Nephron (organoid): ENCODE data around the gene SMAD4.

Experiments used
- H3K27ac Mint-ChIP-seq, 3 experiments: 2 replicates each; pipeline ENCODE4 v1.8.0; 2020; ENCODE audit warnings: mixed read lengths in 3 of 3, mild to moderate bottlenecking in 2 of 3, moderate library complexity in 1 of 3
- H3K27me3 Mint-ChIP-seq: 2 replicates; pipeline ENCODE4 v1.8.0; 2021; ENCODE audit warnings: low read depth, mild to moderate bottlenecking, moderate library complexity, mixed read lengths
- H3K36me3 Mint-ChIP-seq: 2 replicates; pipeline ENCODE4 v1.8.0; 2020; ENCODE audit warnings: low read depth, mixed read lengths
- H3K4me1 Mint-ChIP-seq: 2 replicates; pipeline ENCODE4 v1.8.0; 2020; ENCODE audit warnings: mixed read lengths
- H3K4me3 Mint-ChIP-seq, 3 experiments: 2 replicates each; pipeline ENCODE4 v1.8.0; 2020; ENCODE audit warnings: mild to moderate bottlenecking in 3 of 3, mixed read lengths in 3 of 3, moderate library complexity in 2 of 3
- H3K9me3 Mint-ChIP-seq: 2 replicates; pipeline ENCODE4 v1.8.0; 2020; ENCODE audit warnings: mixed read lengths
- CTCF ChIP-seq, 3 experiments: fragments of 200-600 bp; sonication (generic); IDR thresholded peaks; one replicate each; pipeline ENCODE4 v1.5.0; 2021; ENCODE audit warnings: antibody characterized with exemption in 3 of 3; ENCODE audit not compliant: unreplicated experiment in 3 of 3

Gene SMAD4

GRCh38 chr18:51077217-51077616, 47.2 kb downstream of the SMAD4 start:
- no peak overlapping the region for H3K27ac Mint-ChIP-seq
- TF ChIP-seq CTCF (IDR thresholded peaks at IDR 0.05; ENCODE audit: unreplicated experiment in 3 of 3) = no peak
- H3K36me3 Mint-ChIP-seq = peaks cover 77% of the 10 kb centered on the region
- no peak overlapping the region for H3K4me3 Mint-ChIP-seq
- no peaks in the 10 kb centered on the region for H3K9me3 Mint-ChIP-seq
- no peaks in the 10 kb centered on the region for H3K27me3 Mint-ChIP-seq
- H3K4me1 Mint-ChIP-seq = peaks cover 10% of the 10 kb centered on the region

GRCh38 chr18:51078026-51078425, 48.0 kb downstream of the SMAD4 start:
- Mint-ChIP-seq H3K4me3 (no peak overlapping the region), H3K27me3 (no peaks in the 10 kb centered on the region), H3K27ac (no peak overlapping the region), H3K4me1 (peaks cover 10% of the 10 kb centered on the region), H3K36me3 (peaks cover 76% of the 10 kb centered on the region), H3K9me3 (no peaks in the 10 kb centered on the region)
- no peak for TF ChIP-seq CTCF (IDR thresholded peaks at IDR 0.05; ENCODE audit: unreplicated experiment in 3 of 3)

- Mint-ChIP-seq H3K4me3 (no peak overlapping the region), H3K27me3 (no peaks in the 10 kb centered on the region), H3K27ac (peak overlapping the region in 1 of 3 experiments; percentile 64), H3K9me3 (peaks cover 14% of the 10 kb centered on the region), H3K4me1 (no peaks in the 10 kb centered on the region), H3K36me3 (peaks cover 91% of the 10 kb centered on the region)
- no peak for TF ChIP-seq CTCF (IDR thresholded peaks at IDR 0.05; ENCODE audit: unreplicated experiment in 3 of 3)
These were observed 52.7 kb downstream of the SMAD4 start for GRCh38 chr18:51082571-51083267.

GRCh38 chr18:51083398-51083797, 53.4 kb downstream of the SMAD4 start:
- TF ChIP-seq CTCF (IDR thresholded peaks at IDR 0.05; ENCODE audit: unreplicated experiment in 3 of 3) = no peak
- H3K27ac Mint-ChIP-seq = peak overlapping the region in 1 of 3 experiments; percentile 64
- H3K9me3 Mint-ChIP-seq = peaks cover 21% of the 10 kb centered on the region
- H3K4me3 Mint-ChIP-seq = no peak overlapping the region
- H3K4me1 Mint-ChIP-seq = no peaks in the 10 kb centered on the region
- no peaks in the 10 kb centered on the region for H3K27me3 Mint-ChIP-seq
- peaks cover 92% of the 10 kb centered on the region for H3K36me3 Mint-ChIP-seq

- peaks cover 33% of the 10 kb centered on the region for H3K9me3 Mint-ChIP-seq
These were observed 58.4 kb downstream of the SMAD4 start for GRCh38 chr18:51088410-51088809.

More at GRCh38 chr18:51088410-51088809, 58.4 kb downstream of the SMAD4 start:
- TF ChIP-seq CTCF (IDR thresholded peaks at IDR 0.05; ENCODE audit: unreplicated experiment in 3 of 3) = no peak
- peaks cover 73% of the 10 kb centered on the region for H3K36me3 Mint-ChIP-seq
- H3K27me3 Mint-ChIP-seq = no peaks in the 10 kb centered on the region
- H3K4me3 Mint-ChIP-seq = no peak overlapping the region
- no peak overlapping the region for H3K27ac Mint-ChIP-seq
- no peaks in the 10 kb centered on the region for H3K4me1 Mint-ChIP-seq
